WTC11 (cell line): ENCODE data around the gene SMYD5. TPM values are rescaled to one million over a fixed set of nuclear protein-coding genes. Genes with fewer than 3 reads are reported as not detected.
A peak's percentile ranks its signal among the peaks of the same experiment; 100 is the strongest.

Experiments used
- ATAC-seq: fragments of 200-7000 bp; cut with Tn5 transposase; 2 replicates; pipeline ENCODE4 v1.10.0; 2021; ENCODE audit warnings: mild to moderate bottlenecking, moderate library complexity
- CTCF ChIA-PET: fragments of 300-600 bp; sonication (Branson Sonifier 250); formaldehyde crosslinking; loops from one replicate; lab custom pipeline; 2021; ENCODE audit warnings: antibody characterized with exemption; lab: Charles Lee
- POLR2A ChIA-PET: fragments of 350-600 bp; sonication (Branson Sonifier 250); formaldehyde crosslinking; loops from one replicate; lab custom pipeline; 2021; ENCODE audit warnings: antibody characterized with exemption; lab: Charles Lee
- DNase-seq: peaks from one replicate; pipeline ENCODE4 v3.0.0; 2021; ENCODE audit warnings: low spot score
- H3K27ac Mint-ChIP-seq: 2 replicates; pipeline ENCODE4 v1.8.0; 2021; ENCODE audit warnings: mixed read lengths
- H3K27me3 Mint-ChIP-seq: 2 replicates; pipeline ENCODE4 v1.8.0; 2021; ENCODE audit warnings: low read depth, mild to moderate bottlenecking, moderate library complexity, mixed read lengths
- H3K36me3 Mint-ChIP-seq: 2 replicates; pipeline ENCODE4 v1.8.0; 2021; ENCODE audit warnings: mixed read lengths
- H3K4me1 Mint-ChIP-seq: 2 replicates; pipeline ENCODE4 v1.8.0; 2022; ENCODE audit warnings: mixed read lengths
- H3K4me3 Mint-ChIP-seq: 2 replicates; pipeline ENCODE4 v1.8.0; 2021; ENCODE audit warnings: mild to moderate bottlenecking, moderate library complexity, mixed read lengths
- H3K9me3 Mint-ChIP-seq: 2 replicates; pipeline ENCODE4 v1.8.0; 2021; ENCODE audit warnings: mixed read lengths
- ATF2 ChIP-seq: sonication (generic); formaldehyde crosslinking; IDR thresholded peaks from 2 replicates; pipeline ENCODE4 v1.8.1; 2022; ENCODE audit warnings: low read depth, missing genetic modification reagents, borderline replicate concordance
- ATF6 ChIP-seq: sonication (generic); formaldehyde crosslinking; IDR thresholded peaks from 2 replicates; pipeline ENCODE4 v1.8.1; 2023; ENCODE audit warnings: mild to moderate bottlenecking, missing genetic modification reagents
- CTCF ChIP-seq: fragments of 200-600 bp; IDR thresholded peaks from 2 replicates; pipeline ENCODE4 v1.8.0; 2022; ENCODE audit warnings: antibody characterized with exemption
- EMX1 ChIP-seq: fragments of 250-450 bp; sonication (Bioruptor Pico); IDR thresholded peaks from 2 replicates; pipeline ENCODE4 v1.8.0; 2021; ENCODE audit warnings: mild to moderate bottlenecking
- FOXJ3 ChIP-seq: sonication (generic); formaldehyde crosslinking; IDR thresholded peaks from 2 replicates; pipeline ENCODE4 v1.9.0; 2021; ENCODE audit warnings: missing genetic modification reagents, mild to moderate bottlenecking, borderline replicate concordance
- FOXP4 ChIP-seq: sonication (generic); formaldehyde crosslinking; IDR thresholded peaks from 2 replicates; pipeline ENCODE4 v1.8.0; 2022; ENCODE audit warnings: mild to moderate bottlenecking, missing genetic modification reagents
- HMGXB4 ChIP-seq: sonication (generic); formaldehyde crosslinking; IDR thresholded peaks from 2 replicates; pipeline ENCODE4 v1.8.1; 2023; ENCODE audit warnings: mild to moderate bottlenecking, moderate library complexity, missing genetic modification reagents
- MLX ChIP-seq: sonication (generic); formaldehyde crosslinking; IDR thresholded peaks from 2 replicates; pipeline ENCODE4 v1.8.1; 2023; ENCODE audit warnings: mild to moderate bottlenecking, missing genetic modification reagents, moderate library complexity
- RORB ChIP-seq: fragments of 250-450 bp; sonication (Bioruptor Pico); IDR thresholded peaks from 2 replicates; pipeline ENCODE4 v1.9.0; 2021; ENCODE audit warnings: mild to moderate bottlenecking
- STAT6 ChIP-seq: sonication (generic); formaldehyde crosslinking; conservative IDR thresholded peaks from 2 replicates; pipeline ENCODE4 v1.8.1; 2023; ENCODE audit warnings: mild to moderate bottlenecking, low read depth, missing genetic modification reagents, moderate library complexity
- USF2 ChIP-seq: sonication (generic); formaldehyde crosslinking; IDR thresholded peaks from 2 replicates; pipeline ENCODE4 v1.8.1; 2023; ENCODE audit warnings: mild to moderate bottlenecking, missing genetic modification reagents, moderate library complexity
- ZNF281 ChIP-seq: sonication (generic); formaldehyde crosslinking; IDR thresholded peaks from 2 replicates; pipeline ENCODE4 v1.8.0; 2023; ENCODE audit warnings: mild to moderate bottlenecking, missing genetic modification reagents
- ZSCAN18 ChIP-seq: fragments of 250-450 bp; sonication (Bioruptor Pico); IDR thresholded peaks from 2 replicates; pipeline ENCODE4 v2.1.2; 2022; ENCODE audit warnings: mild to moderate bottlenecking, moderate library complexity
- total RNA-seq: library from RNA; stranded (reverse); gene quantifications from 3 replicates; pipeline ENCODE4 v1.2.3, GENCODE V29; 2021

SMYD5 gene
- total RNA-seq, 1 experiment from 2014 or later, result 46.7 TPM

- TF ChIP-seq ZSCAN18 (CRISPR knock-in tag) (no peak), FOXJ3 (CRISPR knock-in tag) (no peak)
These were observed 37.7 kb upstream of the SMYD5 start (continued) for GRCh38 chr2:73176205-73176880.

GRCh38 chr2:73176881-73177644 lies 37.0 kb upstream of the SMYD5 start:
- POLR2A ChIA-PET, result interaction anchor here (0.6 to 2.2 kb wide), 6 partner anchors 21 to 1407 kb away, joined by 3 to 6 read pairs (median 4); partner anchors contain the start of gene EMX1
- no peaks in the 10 kb centered on the region for H3K9me3 Mint-ChIP-seq
- peak; percentile 72 for ATAC-seq
- no peak overlapping the region for H3K27ac Mint-ChIP-seq
- peaks cover 22% of the 10 kb centered on the region for H3K4me1 Mint-ChIP-seq
- H3K36me3 Mint-ChIP-seq, result no peaks in the 10 kb centered on the region
- H3K4me3 Mint-ChIP-seq, result peak overlapping the region; percentile 86
- DNase-seq, result peak; percentile 92
- peaks cover 95% of the 10 kb centered on the region for H3K27me3 Mint-ChIP-seq
- CTCF ChIA-PET, result interaction anchor here (0.6 to 5.2 kb wide), 89 partner anchors 8 to 1024 kb away, joined by 3 to 179 read pairs (median 6); partner anchors contain the start of genes CCT7, EGR4, EMX1 and NOTO
- no peak for TF ChIP-seq ATF2 (CRISPR knock-in tag)
- TF ChIP-seq MLX (CRISPR knock-in tag), result no peak
- no peak for TF ChIP-seq RORB
- no peak for TF ChIP-seq ZNF281 (CRISPR knock-in tag)
- no peak; the same call in 1 of the 2 replicates for TF ChIP-seq USF2 (CRISPR knock-in tag)
- peak; percentile 83 for TF ChIP-seq CTCF
- TF ChIP-seq STAT6 (CRISPR knock-in tag), result no peak
- TF ChIP-seq FOXP4, result 0 out of 2 replicates have a peak, but pooled peaks have one; percentile 23
- peak; percentile 94 for TF ChIP-seq HMGXB4 (CRISPR knock-in tag)
- TF ChIP-seq ATF6 (CRISPR knock-in tag), result no peak
- TF ChIP-seq EMX1 (CRISPR knock-in tag), result 0 out of 2 replicates have a peak, but pooled peaks have one; percentile 31
